Measurements from ENCODE around the gene JMJD1C.

Gene JMJD1C

DNA sequence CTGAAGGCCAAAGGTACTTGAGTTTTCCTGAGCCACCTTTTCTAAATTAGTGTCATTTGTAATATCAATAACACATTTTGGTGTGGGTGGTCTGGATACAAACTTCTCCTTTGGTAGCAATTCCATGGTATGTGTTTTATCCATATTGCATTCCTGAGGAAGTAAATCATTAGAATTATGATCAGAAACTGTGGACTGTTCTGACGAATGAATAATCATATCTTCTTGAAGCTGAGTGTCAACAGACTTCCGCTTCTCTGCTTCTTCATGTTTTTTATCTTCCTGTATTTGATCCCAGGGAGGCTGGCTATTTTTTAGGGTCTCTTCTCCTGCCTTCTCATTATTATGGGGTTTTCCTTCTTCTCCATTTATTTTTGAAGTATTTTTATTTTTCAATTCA, 251.2 kb downstream of the JMJD1C start:
- Histone ChIP-seq H4K20me1 (ENCODE audit: low read depth, low read length) (peaks cover 13% of the 10 kb centered on the region), H3F3A (ENCODE audit: insufficient read depth) (peaks cover 20% of the 10 kb centered on the region; the same call in 1 of the 2 replicates), H3K27me3 (ENCODE audit: low read length) (no peaks in the 10 kb centered on the region), H3K4me2 (ENCODE audit: low read depth, low read length, poor library complexity, severe bottlenecking) (no peak overlapping the region), H2AFZ (ENCODE audit: low read depth, low read length, severe bottlenecking) (no peak overlapping the region), H3K9ac (ENCODE audit: low read length) (no peak overlapping the region), H3K36me3 (ENCODE audit: low read length) (peaks cover 54% of the 10 kb centered on the region), H3K27ac (ENCODE audit: low read depth, low read length) (no peak overlapping the region), H3K79me2 (ENCODE audit: insufficient read depth, low read length) (peaks cover 82% of the 10 kb centered on the region), H3K4me3 (ENCODE audit: insufficient read depth, low read length, poor library complexity, severe bottlenecking) (no peak overlapping the region), H3K9me2 (replicated peaks; ENCODE audit: insufficient read depth, low read length) (no peaks in the 10 kb centered on the region), H3K9me3 (ENCODE audit: insufficient read depth, low read length) (no peaks in the 10 kb centered on the region)
- no peak for TF ChIP-seq EZH2phosphoT487 (conservative IDR thresholded peaks at IDR 0.05; ENCODE audit: low read length)
- TF ChIP-seq, protein P1, sequence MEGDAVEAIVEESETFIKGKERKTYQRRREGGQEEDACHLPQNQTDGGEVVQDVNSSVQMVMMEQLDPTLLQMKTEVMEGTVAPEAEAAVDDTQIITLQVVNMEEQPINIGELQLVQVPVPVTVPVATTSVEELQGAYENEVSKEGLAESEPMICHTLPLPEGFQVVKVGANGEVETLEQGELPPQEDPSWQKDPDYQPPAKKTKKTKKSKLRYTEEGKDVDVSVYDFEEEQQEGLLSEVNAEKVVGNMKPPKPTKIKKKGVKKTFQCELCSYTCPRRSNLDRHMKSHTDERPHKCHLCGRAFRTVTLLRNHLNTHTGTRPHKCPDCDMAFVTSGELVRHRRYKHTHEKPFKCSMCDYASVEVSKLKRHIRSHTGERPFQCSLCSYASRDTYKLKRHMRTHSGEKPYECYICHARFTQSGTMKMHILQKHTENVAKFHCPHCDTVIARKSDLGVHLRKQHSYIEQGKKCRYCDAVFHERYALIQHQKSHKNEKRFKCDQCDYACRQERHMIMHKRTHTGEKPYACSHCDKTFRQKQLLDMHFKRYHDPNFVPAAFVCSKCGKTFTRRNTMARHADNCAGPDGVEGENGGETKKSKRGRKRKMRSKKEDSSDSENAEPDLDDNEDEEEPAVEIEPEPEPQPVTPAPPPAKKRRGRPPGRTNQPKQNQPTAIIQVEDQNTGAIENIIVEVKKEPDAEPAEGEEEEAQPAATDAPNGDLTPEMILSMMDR (IDR thresholded peaks at IDR 0.05; ENCODE audit: insufficient read depth, low read length, poor library complexity, severe bottlenecking), result no peak

DNA sequence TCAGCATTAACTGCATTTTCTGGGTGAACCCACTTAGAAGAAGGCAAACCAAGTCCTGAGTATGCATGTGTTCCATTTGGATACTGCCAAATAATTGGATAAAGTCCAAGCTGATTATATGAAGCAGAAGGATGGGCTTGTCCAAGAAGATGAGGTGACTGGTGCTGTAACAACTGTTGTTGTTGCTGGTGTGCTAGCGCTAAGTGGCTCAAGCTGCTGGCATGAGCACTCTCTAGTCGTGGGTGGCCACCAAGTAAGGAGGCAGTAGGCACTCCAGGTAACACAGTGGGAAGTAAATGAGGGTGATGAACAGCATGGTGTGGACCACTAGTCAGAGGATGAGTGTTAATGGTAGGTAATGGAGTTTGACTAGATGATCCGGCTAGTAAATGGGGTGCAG, 252.3 kb downstream of the JMJD1C start:
- TF ChIP-seq EZH2phosphoT487 (conservative IDR thresholded peaks at IDR 0.05; ENCODE audit: low read length), result no peak
- TF ChIP-seq, protein P1 (IDR thresholded peaks at IDR 0.05; ENCODE audit: insufficient read depth, low read length, poor library complexity, severe bottlenecking), result no peak
- H3K79me2 ChIP-seq (ENCODE audit: insufficient read depth, low read length), result peaks cover 78% of the 10 kb centered on the region

DNA sequence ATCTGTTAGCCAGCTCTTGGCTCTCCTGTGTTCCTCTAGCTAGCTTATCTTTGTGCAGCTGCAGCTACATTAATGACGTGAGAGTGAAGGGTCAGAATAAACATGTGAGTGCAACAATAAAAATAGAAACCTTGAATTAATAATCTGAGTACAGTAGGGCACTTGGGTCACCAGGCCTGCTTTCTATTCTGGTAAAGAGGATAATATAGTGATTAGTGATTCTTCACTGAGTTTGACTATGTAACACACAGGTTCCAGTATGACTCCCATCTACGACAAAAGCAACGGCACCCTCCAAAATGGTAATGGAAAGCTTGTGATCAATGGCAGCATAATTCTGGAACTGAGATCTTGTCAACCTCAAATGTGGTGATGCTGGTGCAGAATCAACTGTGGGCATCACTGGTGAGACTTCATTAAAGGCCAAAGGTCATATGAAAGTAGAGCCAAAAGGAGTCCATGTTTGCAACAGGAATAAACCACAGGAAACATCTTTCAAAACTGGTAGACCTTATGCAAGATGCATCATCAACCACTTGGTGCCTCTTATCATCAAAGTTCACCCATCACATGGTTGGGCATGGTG, 255.1 kb downstream of the JMJD1C start:
- Histone ChIP-seq H2AFZ (ENCODE audit: low read depth, low read length, severe bottlenecking) (no peak overlapping the region), H3K79me2 (ENCODE audit: insufficient read depth, low read length) (peaks cover 60% of the 10 kb centered on the region), H4K20me1 (ENCODE audit: low read depth, low read length) (peaks cover 15% of the 10 kb centered on the region), H3K9ac (ENCODE audit: low read length) (no peak overlapping the region), H3K9me2 (replicated peaks; ENCODE audit: insufficient read depth, low read length) (no peaks in the 10 kb centered on the region), H3K36me3 (ENCODE audit: low read length) (peaks cover 60% of the 10 kb centered on the region), H3K4me2 (ENCODE audit: low read depth, low read length, poor library complexity, severe bottlenecking) (no peak overlapping the region), H3K27me3 (ENCODE audit: low read length) (no peaks in the 10 kb centered on the region), H3K9me3 (ENCODE audit: insufficient read depth, low read length) (no peaks in the 10 kb centered on the region), H3K4me3 (ENCODE audit: insufficient read depth, low read length, poor library complexity, severe bottlenecking) (no peak overlapping the region), H3F3A (ENCODE audit: insufficient read depth) (0 out of 2 replicates have a peak, but pooled peaks cover under 1% of the 10 kb centered on the region), H3K27ac (ENCODE audit: low read depth, low read length) (no peak overlapping the region)
- TF ChIP-seq, protein P1 (IDR thresholded peaks at IDR 0.05; ENCODE audit: insufficient read depth, low read length, poor library complexity, severe bottlenecking), result no peak
- no peak for TF ChIP-seq EZH2phosphoT487 (conservative IDR thresholded peaks at IDR 0.05; ENCODE audit: low read length)

More for the DNA sequence above, 252.3 kb downstream of the JMJD1C start:
- Histone ChIP-seq H3K9me2 (replicated peaks; ENCODE audit: insufficient read depth, low read length) (no peaks in the 10 kb centered on the region), H3K9ac (ENCODE audit: low read length) (no peak overlapping the region), H3K27ac (ENCODE audit: low read depth, low read length) (no peak overlapping the region), H3K9me3 (ENCODE audit: insufficient read depth, low read length) (no peaks in the 10 kb centered on the region), H3K36me3 (ENCODE audit: low read length) (peaks cover 59% of the 10 kb centered on the region), H3K4me2 (ENCODE audit: low read depth, low read length, poor library complexity, severe bottlenecking) (no peak overlapping the region), H3K27me3 (ENCODE audit: low read length) (no peaks in the 10 kb centered on the region), H3K4me3 (ENCODE audit: insufficient read depth, low read length, poor library complexity, severe bottlenecking) (no peak overlapping the region), H2AFZ (ENCODE audit: low read depth, low read length, severe bottlenecking) (no peak overlapping the region), H4K20me1 (ENCODE audit: low read depth, low read length) (peaks cover 15% of the 10 kb centered on the region), H3F3A (ENCODE audit: insufficient read depth) (peaks cover 16% of the 10 kb centered on the region; the same call in 1 of the 2 replicates)

Measured in SU-DHL-6 (cell line).